H1 (cell line): ENCODE results near the gene HELZ2. TPM values are rescaled to one million over a fixed set of nuclear protein-coding genes. Genes with fewer than 3 reads are reported as not detected.

ENCODE experiments used
- CTCF ChIA-PET: fragments of 300-600 bp; sonication (Branson Sonifier 250); formaldehyde crosslinking; loops from one replicate; lab custom pipeline; 2021; ENCODE audit not compliant: partially characterized antibody; lab: Charles Lee
- POLR2A ChIA-PET: fragments of 300-600 bp; sonication (Branson Sonifier 250); formaldehyde crosslinking; loops from one replicate; lab custom pipeline; 2021; ENCODE audit warnings: inconsistent platforms; ENCODE audit not compliant: partially characterized antibody; lab: Charles Lee
- DNase-seq, 2 experiments: peaks; one replicate each; pipeline versions ENCODE4 v3.0.0 to v3.0.0-alpha.2; 2010 to 2022; ENCODE audit warnings: low spot score in 2 of 2, low read depth in 1 of 2, mixed read lengths in 1 of 2
- FAIRE-seq: peaks from 2 replicates; lab custom pipeline; 2011; peaks lifted over from hg19 to GRCh38; lab: Jason Lieb, UNC
- H2AFZ ChIP-seq: 2 replicates; pipeline ENCODE4 v1.8.1; 2012; ENCODE audit warnings: low read length, inconsistent platforms
- H2AK5ac ChIP-seq: 2 replicates; pipeline ENCODE4 v1.6.1; 2013; ENCODE audit warnings: low read depth, low read length
- H2BK120ac ChIP-seq: replicated peaks from 2 replicates; pipeline ENCODE3; 2013; ENCODE audit warnings: low read depth, low read length, inconsistent platforms
- H2BK12ac ChIP-seq: 2 replicates; pipeline ENCODE4 v1.6.1; 2013; ENCODE audit warnings: low read depth, low read length
- H2BK15ac ChIP-seq: 2 replicates; pipeline ENCODE4 v1.6.1; 2013; ENCODE audit warnings: low read length
- H2BK20ac ChIP-seq: 2 replicates; pipeline ENCODE4 v1.6.1; 2013; ENCODE audit warnings: low read length
- H2BK5ac ChIP-seq: 2 replicates; pipeline ENCODE4 v1.6.1; 2013; ENCODE audit warnings: low read depth, low read length
- H3K14ac ChIP-seq: 2 replicates; pipeline ENCODE4 v1.6.1; 2013; ENCODE audit warnings: inconsistent platforms; ENCODE audit not compliant: insufficient read length
- H3K18ac ChIP-seq: 2 replicates; pipeline ENCODE4 v1.6.1; 2013; ENCODE audit warnings: low read length; ENCODE audit errors: extremely low read depth
- H3K23ac ChIP-seq: 2 replicates; pipeline ENCODE4 v1.6.1; 2013; ENCODE audit warnings: inconsistent platforms; ENCODE audit not compliant: insufficient read length
- H3K23me2 ChIP-seq: 2 replicates; pipeline ENCODE4 v1.6.1; 2013; ENCODE audit warnings: low read depth, low read length
- H3K27ac ChIP-seq: 2 replicates; pipeline ENCODE4 v1.6.1; 2011; ENCODE audit warnings: low read depth, low read length, inconsistent platforms
- H3K27me3 ChIP-seq, 4 experiments: replicated peaks in 1 of 4; 1 replicate in 1 of 4; 2 replicates in 3 of 4; pipeline versions ENCODE4 v1.6.1 to v1.8.1; 2011 to 2013; ENCODE audit warnings: low read length in 3 of 4, mild to moderate bottlenecking in 3 of 4, inconsistent platforms in 2 of 4, mixed read lengths in 2 of 4, moderate library complexity in 1 of 4; ENCODE audit not compliant: control insufficient read depth in 3 of 4, insufficient read depth in 3 of 4; ENCODE audit errors: extremely low read depth in 1 of 4
- H3K36me3 ChIP-seq, 4 experiments: 2 replicates each; pipeline versions ENCODE4 v1.6.1 to v1.8.1; 2011 to 2013; ENCODE audit warnings: mild to moderate bottlenecking in 4 of 4, low read length in 3 of 4, moderate library complexity in 2 of 4, control low read depth in 1 of 4, inconsistent platforms in 1 of 4; ENCODE audit not compliant: insufficient read depth in 4 of 4, control insufficient read depth in 2 of 4
- H3K4ac ChIP-seq: replicated peaks from 2 replicates; pipeline ENCODE3; 2013; ENCODE audit warnings: low read length, low read depth, mixed read lengths, inconsistent platforms; ENCODE audit not compliant: insufficient read length
- H3K4me1 ChIP-seq, 4 experiments: replicated peaks in 1 of 4; 1 replicate in 1 of 4; 2 replicates in 3 of 4; pipeline versions ENCODE4 v1.6.1 to v1.8.1; 2011 to 2013; ENCODE audit warnings: low read length in 3 of 4, inconsistent platforms in 2 of 4, mixed read lengths in 1 of 4; ENCODE audit not compliant: insufficient read depth in 4 of 4, control insufficient read depth in 3 of 4
- H3K4me2 ChIP-seq, 2 experiments: 2 replicates each; pipeline versions ENCODE4 v1.6.1 to v1.8.1; 2011 to 2013; ENCODE audit warnings: low read depth in 2 of 2, low read length in 2 of 2, control low read depth in 1 of 2, inconsistent platforms in 1 of 2, mild to moderate bottlenecking in 1 of 2; ENCODE audit not compliant: insufficient read depth in 1 of 2
- H3K4me3 ChIP-seq, 4 experiments: fragments of 200-600, 300-600 bp in 1 of 4; sonication (generic), shearing (Covaris generic), sonication (Bioruptor Twin) in 1 of 4; 2 replicates each; pipeline versions ENCODE4 v1.5.1 to v1.8.1; 2011 to 2016; ENCODE audit warnings: low read length in 4 of 4, low read depth in 3 of 4, control low read depth in 2 of 4, inconsistent platforms in 2 of 4, mild to moderate bottlenecking in 2 of 4, mixed read lengths in 1 of 4, moderate library complexity in 1 of 4; ENCODE audit not compliant: insufficient read depth in 2 of 4; ENCODE audit errors: extremely low read depth in 1 of 4
- H3K56ac ChIP-seq: replicated peaks from 2 replicates; pipeline ENCODE3; 2013; ENCODE audit warnings: low read depth, mild to moderate bottlenecking, mixed read lengths, low read length, inconsistent platforms; ENCODE audit not compliant: insufficient read length
- H3K79me1 ChIP-seq: 2 replicates; pipeline ENCODE4 v1.6.1; 2013; ENCODE audit warnings: low read depth, low read length, control low read depth
- H3K79me2 ChIP-seq, 2 experiments: 2 replicates each; pipeline versions ENCODE4 v1.6.1 to v1.8.1; 2012 to 2013; ENCODE audit warnings: low read length in 2 of 2, mild to moderate bottlenecking in 2 of 2, inconsistent platforms in 1 of 2; ENCODE audit not compliant: insufficient read depth in 2 of 2, control insufficient read depth in 1 of 2
- H3K9ac ChIP-seq, 4 experiments: replicated peaks in 1 of 4; 1 replicate in 1 of 4; 2 replicates in 3 of 4; pipeline versions ENCODE4 v1.6.1 to v1.8.1; 2011 to 2013; ENCODE audit warnings: low read depth in 3 of 4, low read length in 3 of 4, control low read depth in 2 of 4, mild to moderate bottlenecking in 2 of 4, moderate library complexity in 2 of 4, inconsistent platforms in 1 of 4; ENCODE audit errors: extremely low read depth in 1 of 4
- H3K9me3 ChIP-seq, 2 experiments: 2 replicates each; pipeline versions ENCODE4 v1.6.1 to v1.8.1; 2012 to 2013; ENCODE audit warnings: mild to moderate bottlenecking in 2 of 2, moderate library complexity in 2 of 2, control low read depth in 1 of 2, inconsistent platforms in 1 of 2, low read depth in 1 of 2, low read length in 1 of 2, mixed read lengths in 1 of 2; ENCODE audit not compliant: insufficient read depth in 2 of 2
- H4K20me1 ChIP-seq, 2 experiments: replicated peaks in 1 of 2; 2 replicates each; pipeline versions ENCODE3 to v1.8.1; 2011 to 2013; ENCODE audit warnings: inconsistent platforms in 2 of 2, low read length in 2 of 2, mild to moderate bottlenecking in 1 of 2; ENCODE audit not compliant: insufficient read depth in 2 of 2, control insufficient read depth in 1 of 2
- H4K5ac ChIP-seq: 2 replicates; pipeline ENCODE4 v1.6.1; 2013; ENCODE audit warnings: low read length, low read depth, mixed read lengths, inconsistent platforms; ENCODE audit not compliant: insufficient read length
- H4K8ac ChIP-seq: 2 replicates; pipeline ENCODE4 v1.8.0; 2013; ENCODE audit warnings: mild to moderate bottlenecking, moderate library complexity, low read length, inconsistent platforms; ENCODE audit not compliant: insufficient read depth; ENCODE audit errors: extremely low read depth
- H4K91ac ChIP-seq: replicated peaks from 2 replicates; pipeline ENCODE3; 2013; ENCODE audit warnings: low read length, mixed read lengths, inconsistent platforms; ENCODE audit not compliant: insufficient read length
- KDM5A ChIP-seq: fragments of 200-600 bp; IDR thresholded peaks from 2 replicates; pipeline ENCODE4 v1.7.1; 2012; ENCODE audit warnings: mild to moderate bottlenecking, low read length, inconsistent platforms, mixed read lengths
- MAFK ChIP-seq: IDR thresholded peaks from 2 replicates; pipeline ENCODE4 v1.6.1; 2012; ENCODE audit warnings: low read depth, mild to moderate bottlenecking, improper control_type of control experiment, low read length
- SAP30 ChIP-seq: fragments of 300-600 bp; sonication (generic); IDR thresholded peaks from 2 replicates; pipeline ENCODE4 v1.7.1; 2012; ENCODE audit warnings: low read length, moderate library complexity, mild to moderate bottlenecking, inconsistent platforms; ENCODE audit not compliant: insufficient read depth, insufficient replicate concordance
- SIX5 ChIP-seq: IDR thresholded peaks from 2 replicates; pipeline ENCODE4 v1.6.1; 2011; ENCODE audit warnings: mild to moderate bottlenecking, low read depth, low read length
- SP1 ChIP-seq: IDR thresholded peaks from 2 replicates; pipeline ENCODE4 v1.6.1; 2011; ENCODE audit warnings: low read depth, low read length
- TEAD4 ChIP-seq: IDR thresholded peaks from 2 replicates; pipeline ENCODE4 v1.6.1; 2012; ENCODE audit warnings: low read depth, low read length, inconsistent platforms, mixed read lengths
- ZNF274 ChIP-seq: IDR thresholded peaks from 2 replicates; pipeline ENCODE4 v1.7.0; 2012; ENCODE audit warnings: low read length, borderline replicate concordance; ENCODE audit errors: extremely low read depth
- WGBS, 2 experiments: shearing (Covaris generic) in 1 of 2; methylation state at CpG; one replicate each; pipeline versions ENCODE4 v1.1.6 to v1.1.7; 2013 to 2015; ENCODE audit warnings: low lambda C conversion rate in 2 of 2, mixed read lengths in 2 of 2, inconsistent platforms in 1 of 2, low coverage in 1 of 2, missing lambda C conversion rate in 1 of 2; ENCODE audit not compliant: insufficient replicate concordance in 2 of 2, insufficient coverage in 1 of 2, insufficient read length in 1 of 2; ENCODE audit errors: extremely low coverage in 1 of 2, missing lambda C conversion rate in 1 of 2; 5-methylcytosine and 5-hydroxymethylcytosine counted together
- polyA plus RNA-seq, 7 experiments: library from polyadenylated mRNA; depleted of rRNA in 3 of 7; stranded (reverse) in 5 of 7; unstranded in 2 of 7; fragments of >200 nt in 5 of 7; fragments of 200-250 nt in 2 of 7; gene quantifications; 1 replicate in 5 of 7; 2 replicates in 1 of 7; 4 replicates in 1 of 7; pipeline versions ENCODE4 v1.2.1 to v1.2.3, GENCODE V29; 2011 to 2013; ENCODE audit warnings: missing spikeins in 2 of 7, mixed read lengths in 2 of 7
- total RNA-seq: library from RNA; stranded (reverse); fragmentation: NEBNext Ultra II Directional; extraction: Animal tissue kit (Norgen Biotek cat#: 25700); gene quantifications from 2 replicates; pipeline ENCODE4 v1.2.1, GENCODE V29; 2021
- TF ChIP-seq, protein P1 (sequence below): IDR thresholded peaks from 2 replicates; pipeline ENCODE4 v1.6.1; 2012; ENCODE audit warnings: low read length, inconsistent platforms

HELZ2 gene
- total and polyA plus RNA-seq, 2 of the 8 experiments (the other 6 are each of a cell fraction or from before 2014, with no cell fraction given): 7.9 to 17.5 TPM

- no peak overlapping the region for H3K4me3 ChIP-seq
- H2AK5ac ChIP-seq: no peak overlapping the region
- H2BK12ac ChIP-seq: no peak overlapping the region
- no peak overlapping the region for H3K4me2 ChIP-seq
- no peak overlapping the region for H3K56ac ChIP-seq
- no peak overlapping the region for H4K91ac ChIP-seq
- FAIRE-seq (no peak), DNase-seq (no peak)
- no peak overlapping the region for H2BK20ac ChIP-seq
- peaks cover 0 to 16% (median 11%) of the 10 kb centered on the region in 4 experiments; a peak in 7 of 8 replicates for H3K36me3 ChIP-seq
- H3K27me3 ChIP-seq: no peaks in the 10 kb centered on the region
- POLR2A ChIA-PET: interaction anchor here (0.7 to 1.3 kb wide), 2 partner anchors 31 to 368 kb away, joined by 3 read pairs; partner anchors contain the start of gene UCKL1
- no peak overlapping the region for H4K5ac ChIP-seq
- H3K4me1 ChIP-seq: no peaks in the 10 kb centered on the region
- no peak overlapping the region for H2BK15ac ChIP-seq
- H3K79me1 ChIP-seq: no peaks in the 10 kb centered on the region
- no peak for TF ChIP-seq SP1
- TF ChIP-seq, protein P1, sequence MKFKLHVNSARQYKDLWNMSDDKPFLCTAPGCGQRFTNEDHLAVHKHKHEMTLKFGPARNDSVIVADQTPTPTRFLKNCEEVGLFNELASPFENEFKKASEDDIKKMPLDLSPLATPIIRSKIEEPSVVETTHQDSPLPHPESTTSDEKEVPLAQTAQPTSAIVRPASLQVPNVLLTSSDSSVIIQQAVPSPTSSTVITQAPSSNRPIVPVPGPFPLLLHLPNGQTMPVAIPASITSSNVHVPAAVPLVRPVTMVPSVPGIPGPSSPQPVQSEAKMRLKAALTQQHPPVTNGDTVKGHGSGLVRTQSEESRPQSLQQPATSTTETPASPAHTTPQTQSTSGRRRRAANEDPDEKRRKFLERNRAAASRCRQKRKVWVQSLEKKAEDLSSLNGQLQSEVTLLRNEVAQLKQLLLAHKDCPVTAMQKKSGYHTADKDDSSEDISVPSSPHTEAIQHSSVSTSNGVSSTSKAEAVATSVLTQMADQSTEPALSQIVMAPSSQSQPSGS: no peak
- TF ChIP-seq KDM5A: no peak
- TF ChIP-seq SIX5: no peak
- TF ChIP-seq SAP30: no peak
- no peak for TF ChIP-seq ZNF274
- no peak for TF ChIP-seq TEAD4
- TF ChIP-seq MAFK: no peak
- H3K4ac ChIP-seq: no peak overlapping the region
- no peak overlapping the region for H3K9ac ChIP-seq
- H3K23me2 ChIP-seq: no peaks in the 10 kb centered on the region
- peaks cover 0 to 12% of the 10 kb centered on the region in 2 experiments for H4K20me1 ChIP-seq
- H2BK5ac ChIP-seq: no peak overlapping the region
- H3K27ac ChIP-seq: no peak overlapping the region
- CTCF ChIA-PET: interaction anchor here (1.0 to 1.7 kb wide), 4 partner anchors 11 to 104 kb away, joined by 3 to 8 read pairs (median 4); no protein-coding TSS in a partner anchor
- H2AFZ ChIP-seq: no peak overlapping the region
- no peak overlapping the region for H3K23ac ChIP-seq
- no peak overlapping the region for H2BK120ac ChIP-seq
- H3K18ac ChIP-seq: no peak overlapping the region
- H3K79me2 ChIP-seq: no peaks in the 10 kb centered on the region
- no peak overlapping the region for H3K14ac ChIP-seq
- H4K8ac ChIP-seq: no peak overlapping the region
- WGBS, 2 experiments: 89% methylated on average over 11 of the region's 11 CpGs; no CpG with 5 or more reads in 1 of the 2 experiments
- H3K9me3 ChIP-seq: no peaks in the 10 kb centered on the region
Measured at GRCh38 chr20:63588641-63589041, 14.6 kb upstream of the HELZ2 start.
